ENCODE measurements around the gene KLHL26. TPM values are rescaled to one million over a fixed set of nuclear protein-coding genes. Genes with fewer than 3 reads are reported as not detected.

The KLHL26 gene
- total and polyA plus RNA-seq, 9 of the 15 experiments (the other 6 are each of a cell fraction or from before 2014, with no cell fraction given): 0.13 to 13.3 (median 1.4) TPM

DNA sequence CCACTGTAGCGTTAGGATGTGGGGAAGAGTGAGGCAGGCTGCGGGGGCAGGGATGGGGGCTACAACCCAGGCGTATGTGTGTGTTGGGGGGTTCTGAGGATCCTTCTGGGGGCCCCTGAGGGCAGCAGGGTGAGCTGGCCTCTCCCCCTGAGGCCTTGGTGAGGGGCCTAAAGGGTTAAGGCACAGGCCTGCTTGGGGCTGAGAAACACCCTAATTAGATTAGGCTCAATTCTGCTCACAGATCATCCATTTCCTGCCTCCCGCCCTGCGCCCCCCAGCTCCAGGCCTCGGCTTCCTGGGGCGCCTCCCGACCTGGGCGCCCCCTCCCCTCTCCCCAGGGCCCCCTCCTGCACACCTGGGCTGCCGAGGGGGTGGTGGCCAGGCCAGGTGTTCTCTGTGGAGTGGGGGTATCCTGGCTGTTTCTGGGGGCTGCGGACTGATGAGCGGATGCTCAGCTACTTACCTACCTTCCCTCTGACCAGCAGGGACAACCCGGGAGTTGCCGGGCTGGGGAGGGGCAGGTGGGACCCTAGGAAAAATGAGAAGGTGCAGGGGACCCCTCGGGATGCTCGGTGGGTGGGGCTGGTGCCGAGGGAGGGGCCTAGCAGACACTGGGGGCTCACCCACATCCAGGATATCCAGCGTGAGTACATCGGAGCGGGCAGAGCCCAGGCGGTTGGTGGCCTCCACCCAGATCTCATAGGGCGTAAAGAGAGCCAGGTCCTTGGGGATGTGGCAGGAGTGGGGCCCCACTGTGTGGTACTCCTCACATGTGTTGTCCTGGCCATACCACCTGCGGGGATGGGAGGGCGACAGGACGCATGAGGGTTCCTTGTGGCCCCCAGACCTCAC lies 38.8 kb upstream of the KLHL26 start:
- H3K36me3 ChIP-seq (ENCODE audit: control insufficient read depth, insufficient read depth, low read length): no peaks in the 10 kb centered on the region
- no TSS peak for BruUV-seq (replicated peaks)
- H4K20me1 ChIP-seq (replicated peaks; ENCODE audit: control insufficient read depth, insufficient read depth, low read length): 0 out of 2 replicates have a peak, but pooled peaks cover under 1% of the 10 kb centered on the region
- FAIRE-seq (no peak), ATAC-seq (no peak), DNase-seq (ENCODE audit: extremely low read depth in 1 of 4, low spot score in 3 of 4) (no peak)
- H3K9me3 ChIP-seq (replicated peaks; ENCODE audit: control insufficient read depth, insufficient read depth, low read depth, low read length): no peaks in the 10 kb centered on the region
- in situ Hi-C loops (cut with MboI) (no loop called here), intact Hi-C loops (cut with micrococcal nuclease) (loop anchor here (10.0 kb wide), 1 partner anchor 247 kb away; no protein-coding TSS in a partner anchor)
- peak overlapping the region in 1 of 2 experiments; percentile 20; a peak in 1 of 4 replicates for H3K9ac ChIP-seq (ENCODE audit: insufficient read depth in 1 of 2, low read depth in 2 of 2, low read length in 2 of 2)
- H3K27me3 ChIP-seq (ENCODE audit: control insufficient read depth in 2 of 2, insufficient read depth in 2 of 2, low read length in 2 of 2): no peaks in the 10 kb centered on the region
- CTCF ChIA-PET (ENCODE audit: low intra/inter-chr PET ratio): no interaction called here
- POLR2A ChIA-PET: no interaction called here
- no peak overlapping the region for H3K4me3 ChIP-seq
- H3K9me1 ChIP-seq (ENCODE audit: control insufficient read depth, insufficient read depth, low read length): no peaks in the 10 kb centered on the region
- no peak overlapping the region for H3K4me2 ChIP-seq (ENCODE audit: insufficient read depth, low read length)
- 58% methylated on average over 15 of the region's 25 CpGs for WGBS (ENCODE audit: insufficient coverage, low coverage, missing lambda C conversion rate)
- peaks cover 21 to 57% of the 10 kb centered on the region in 2 experiments for H3K4me1 ChIP-seq (replicated peaks in 1 of 2; ENCODE audit: control insufficient read depth in 2 of 2, insufficient read depth in 2 of 2, low read length in 2 of 2)
- H3K27ac ChIP-seq (ENCODE audit: extremely low read depth, low read depth, low read length): no peak overlapping the region
- no peak overlapping the region for H2AFZ ChIP-seq (ENCODE audit: low read depth, low read length)
- H3K79me2 ChIP-seq (ENCODE audit: control insufficient read depth, insufficient read depth, low read length): no peaks in the 10 kb centered on the region
- TF ChIP-seq ZNF551 (CRISPR knock-in tag; IDR thresholded peaks at IDR 0.05) (no peak), SMC3 (conservative IDR thresholded peaks at IDR 0.05; ENCODE audit: insufficient read depth, low read depth, low read length) (no peak), ATF7 (IDR thresholded peaks at IDR 0.05) (no peak), STAT5B (CRISPR knock-in tag; IDR thresholded peaks at IDR 0.05) (no peak), DIDO1 (tag; IDR thresholded peaks at IDR 0.05; ENCODE audit: low read depth) (no peak), ZBTB8A (IDR thresholded peaks at IDR 0.05; ENCODE audit: partially characterized antibody) (no peak), ARID3A (IDR thresholded peaks at IDR 0.05; ENCODE audit: borderline replicate concordance, low read depth, low read length) (no peak), ZBTB9 (CRISPR knock-in tag; IDR thresholded peaks at IDR 0.05) (no peak), ZNF280B (CRISPR knock-in tag; IDR thresholded peaks at IDR 0.05) (no peak), E2F3 (CRISPR knock-in tag; IDR thresholded peaks at IDR 0.05) (no peak), MBD2 (IDR thresholded peaks at IDR 0.05; ENCODE audit: borderline replicate concordance, low read depth) (no peak), SFPQ (IDR thresholded peaks at IDR 0.05; ENCODE audit: low read depth, low read length) (no peak)
